ENCODE data around the gene PAPOLA. TPM values are rescaled to one million over a fixed set of nuclear protein-coding genes. Genes with fewer than 3 reads are reported as not detected.

PAPOLA gene
- total and polyA plus RNA-seq, 9 of the 15 experiments (the other 6 are each of a cell fraction or from before 2014, with no cell fraction given) = 51.1 to 199 (median 95.8) TPM

DNA sequence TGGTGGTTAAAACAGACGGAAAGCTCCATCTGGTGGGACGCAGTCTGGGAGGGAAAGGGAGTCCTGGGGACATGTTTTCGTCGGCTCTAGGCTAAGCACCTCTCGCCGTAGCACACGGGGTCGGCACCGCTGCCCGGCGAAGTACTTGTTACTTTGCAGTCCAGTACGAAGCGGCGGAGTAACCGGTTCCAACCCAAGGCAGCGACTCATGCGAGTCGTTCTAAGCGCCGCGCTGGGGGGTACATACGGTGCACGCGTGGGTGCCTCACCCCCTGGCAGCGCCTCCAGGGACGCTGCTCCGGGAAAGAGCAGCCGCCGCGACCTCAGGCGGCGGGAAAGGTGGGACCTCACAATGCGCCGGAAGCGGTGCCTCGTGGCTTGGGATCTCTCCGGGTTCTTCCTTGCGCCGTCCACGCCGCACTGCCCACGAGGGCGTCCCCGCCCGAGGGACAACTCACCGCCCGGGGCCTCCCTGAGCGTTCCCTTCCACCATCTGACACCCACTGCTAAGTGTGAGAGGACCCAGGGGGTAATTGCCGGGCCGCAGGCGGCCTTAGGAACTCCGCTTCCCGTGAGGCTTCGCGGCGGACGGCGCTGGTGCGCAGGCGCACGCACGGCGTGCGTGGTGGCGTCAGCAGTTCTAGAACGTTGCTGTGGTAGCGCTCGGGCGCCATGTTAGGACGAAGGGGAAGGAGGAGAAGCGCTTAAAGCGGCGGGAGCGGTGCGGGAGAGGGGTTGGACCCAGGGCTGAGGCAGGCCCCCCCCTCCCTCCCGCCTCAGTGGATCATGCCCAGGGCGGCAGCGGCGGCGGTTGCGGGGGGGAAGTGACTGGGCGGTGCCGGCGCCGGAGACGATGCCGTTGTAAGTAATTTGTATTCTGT lies at the start of gene PAPOLA (continued):
- TF ChIP-seq GTF3C2 (IDR thresholded peaks at IDR 0.05; ENCODE audit: borderline replicate concordance, extremely low read depth, insufficient read length) (no peak), KAT7 (CRISPR knock-in tag; IDR thresholded peaks at IDR 0.05; ENCODE audit: borderline replicate concordance) (no peak), NRF1 (conservative IDR thresholded peaks at IDR 0.05 in 1 of 2, IDR thresholded peaks at IDR 0.05 in 1 of 2) (peak; percentile 97), HMGXB4 (CRISPR knock-in tag; IDR thresholded peaks at IDR 0.05) (no peak; the same call in 1 of the 2 replicates), LARP7 (IDR thresholded peaks at IDR 0.05) (no peak), PRDM10 (IDR thresholded peaks at IDR 0.05; ENCODE audit: partially characterized antibody) (peak; percentile 78), CREM (IDR thresholded peaks at IDR 0.05; ENCODE audit: low read depth) (peak; percentile 92)
- TF ChIP-seq, protein P1, sequence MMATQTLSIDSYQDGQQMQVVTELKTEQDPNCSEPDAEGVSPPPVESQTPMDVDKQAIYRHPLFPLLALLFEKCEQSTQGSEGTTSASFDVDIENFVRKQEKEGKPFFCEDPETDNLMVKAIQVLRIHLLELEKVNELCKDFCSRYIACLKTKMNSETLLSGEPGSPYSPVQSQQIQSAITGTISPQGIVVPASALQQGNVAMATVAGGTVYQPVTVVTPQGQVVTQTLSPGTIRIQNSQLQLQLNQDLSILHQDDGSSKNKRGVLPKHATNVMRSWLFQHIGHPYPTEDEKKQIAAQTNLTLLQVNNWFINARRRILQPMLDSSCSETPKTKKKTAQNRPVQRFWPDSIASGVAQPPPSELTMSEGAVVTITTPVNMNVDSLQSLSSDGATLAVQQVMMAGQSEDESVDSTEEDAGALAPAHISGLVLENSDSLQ (IDR thresholded peaks at IDR 0.05) = 0 out of 2 replicates have a peak, but pooled peaks have one; percentile 8
- TF ChIP-seq, protein P2, sequence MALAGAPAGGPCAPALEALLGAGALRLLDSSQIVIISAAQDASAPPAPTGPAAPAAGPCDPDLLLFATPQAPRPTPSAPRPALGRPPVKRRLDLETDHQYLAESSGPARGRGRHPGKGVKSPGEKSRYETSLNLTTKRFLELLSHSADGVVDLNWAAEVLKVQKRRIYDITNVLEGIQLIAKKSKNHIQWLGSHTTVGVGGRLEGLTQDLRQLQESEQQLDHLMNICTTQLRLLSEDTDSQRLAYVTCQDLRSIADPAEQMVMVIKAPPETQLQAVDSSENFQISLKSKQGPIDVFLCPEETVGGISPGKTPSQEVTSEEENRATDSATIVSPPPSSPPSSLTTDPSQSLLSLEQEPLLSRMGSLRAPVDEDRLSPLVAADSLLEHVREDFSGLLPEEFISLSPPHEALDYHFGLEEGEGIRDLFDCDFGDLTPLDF (CRISPR knock-in tag; IDR thresholded peaks at IDR 0.05) = no peak

Measured in K562 (cell line).